Forelimb muscle (tissue), 1 donor: Measurements from ENCODE around the gene ATRN. TPM values are rescaled to one million over a fixed set of nuclear protein-coding genes. Genes with fewer than 3 reads are reported as not detected.

ENCODE experiments used
- DNase-seq: peaks from one replicate; pipeline ENCODE4 v3.0.0-alpha.2; 2013; ENCODE audit warnings: low read depth
- polyA plus RNA-seq: library from polyadenylated mRNA; unstranded; fragments of 120-200 nt; gene quantifications from one replicate; pipeline ENCODE4 v1.2.1, GENCODE V29; 2013; ENCODE audit not compliant: insufficient read length

The ATRN gene
- polyA plus RNA-seq, 1 donor, result 21.7 TPM

DNA sequence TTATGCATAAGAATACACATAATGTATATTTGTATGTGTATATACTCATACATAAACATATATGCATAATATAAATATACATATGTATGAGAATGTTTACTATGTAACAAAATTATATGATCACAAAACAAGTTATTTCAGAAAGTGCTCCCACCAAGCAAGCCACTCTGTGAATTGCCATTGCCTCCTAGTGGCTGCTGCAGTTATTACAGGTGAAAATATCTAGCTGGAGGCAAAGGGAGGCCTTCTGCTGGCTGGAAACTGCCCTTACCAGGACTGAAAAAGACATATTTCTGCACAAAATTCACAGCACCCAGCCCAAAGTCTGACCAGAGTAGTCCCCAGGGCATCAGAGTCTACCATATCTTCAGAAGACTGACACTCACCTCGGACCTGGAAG, 225.4 kb downstream of the ATRN start:
- no peak for DNase-seq

DNA sequence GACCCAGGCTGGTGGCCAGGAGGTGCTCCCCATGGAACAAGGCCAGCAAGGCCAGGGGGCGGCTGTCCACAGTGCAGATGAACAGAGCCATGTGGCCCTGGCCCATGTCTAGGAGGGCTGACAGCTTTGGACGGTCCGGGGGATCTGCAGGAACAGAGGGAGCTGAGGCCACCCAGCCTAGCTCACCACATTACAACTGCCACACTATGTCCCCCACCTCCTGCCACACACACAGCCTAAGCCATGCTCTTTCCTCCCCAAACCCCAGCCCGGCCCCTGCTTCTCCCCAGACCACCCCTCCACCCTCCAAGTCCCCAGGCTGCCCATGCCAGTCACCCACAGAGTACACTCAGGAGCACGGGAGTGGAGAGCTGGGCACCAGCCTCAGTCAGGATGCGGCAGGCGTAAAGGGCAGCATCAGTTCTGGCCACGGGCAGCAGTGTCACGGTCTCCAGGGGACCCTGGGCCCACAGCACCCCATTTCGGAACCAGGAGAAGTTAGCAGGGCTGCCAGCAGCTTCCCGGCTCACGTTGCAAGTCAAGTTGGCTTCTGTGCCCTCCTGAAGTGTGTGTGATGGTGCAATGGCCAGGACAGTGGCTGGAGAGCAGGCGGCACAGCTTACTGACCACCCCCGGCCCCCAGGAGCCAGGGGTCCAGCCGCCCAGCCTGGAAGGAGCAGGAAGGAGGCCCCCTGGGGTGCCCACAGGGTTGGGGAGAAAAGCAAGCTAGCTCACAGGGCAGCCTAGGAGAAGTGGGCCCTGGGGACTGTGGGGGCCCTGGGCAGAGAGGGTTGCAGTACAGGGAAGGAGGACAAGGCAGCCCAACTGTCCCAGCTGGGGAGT, 226.1 kb downstream of the ATRN start:
- DNase-seq, result no peak

DNA sequence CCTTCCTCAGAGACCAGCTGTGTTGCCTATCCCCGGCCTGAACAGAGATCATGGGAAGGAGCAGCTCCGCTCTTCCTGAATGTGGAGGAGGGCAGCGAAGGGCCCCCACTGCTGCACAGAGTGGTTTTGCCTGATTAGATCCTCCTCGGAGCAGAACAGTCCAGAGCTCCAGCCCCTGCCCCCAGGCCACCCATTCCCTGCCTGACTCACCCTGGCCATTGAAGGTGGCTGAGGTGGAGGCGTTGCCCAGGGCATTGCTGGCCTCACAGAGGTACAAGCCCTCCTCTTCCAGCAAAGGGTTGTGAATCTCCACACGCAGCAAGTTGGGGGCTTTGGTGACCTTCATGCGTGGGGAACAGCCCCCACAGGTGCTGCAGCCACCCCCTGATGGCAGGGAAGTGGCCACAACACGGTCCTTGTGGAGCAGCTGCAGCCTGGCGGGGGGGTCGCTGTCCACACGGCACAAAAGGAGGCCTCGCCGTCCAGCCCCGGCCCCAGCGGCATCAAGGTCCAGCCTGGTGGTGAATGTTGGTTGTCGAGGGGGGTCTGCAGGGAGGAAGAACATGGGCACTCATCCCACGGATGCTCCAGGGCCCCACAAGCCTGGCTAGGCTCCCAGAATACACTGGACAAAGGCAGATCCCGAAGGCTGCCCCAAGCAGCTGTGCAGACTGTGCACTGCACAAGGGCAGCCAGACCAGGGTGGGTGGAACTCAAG, 226.9 kb downstream of the ATRN start:
- DNase-seq, result no peak

- no peak for DNase-seq
Observed at GRCh38 chr20:3698591-3699001, 227.8 kb downstream of the ATRN start.

- DNase-seq, result no peak
Observed at GRCh38 chr20:3699037-3699436, 228.2 kb downstream of the ATRN start.

Other genes starting within 250 kb of the ATRN start
- 1.1 TPM for gene SLC4A11, start 231.8 kb upstream of the ATRN start, polyA plus RNA-seq
- 14.6 TPM for gene DNAAF9, start 63.3 kb upstream of the ATRN start, polyA plus RNA-seq
- gene GFRA4, start 192.4 kb downstream of the ATRN start, polyA plus RNA-seq, result not detected
- gene ADAM33, start 211.0 kb downstream of the ATRN start, polyA plus RNA-seq, result 71.3 TPM
- gene SIGLEC1, start 241.6 kb downstream of the ATRN start, polyA plus RNA-seq, result 3.4 TPM